ENCODE data around the gene LRP10.
"Not testable (repeated sequence)": the region's sequence is repeated elsewhere in the genome, so short reads cannot be mapped to it uniquely, and the experiment has no call there.

Gene LRP10

DNA sequence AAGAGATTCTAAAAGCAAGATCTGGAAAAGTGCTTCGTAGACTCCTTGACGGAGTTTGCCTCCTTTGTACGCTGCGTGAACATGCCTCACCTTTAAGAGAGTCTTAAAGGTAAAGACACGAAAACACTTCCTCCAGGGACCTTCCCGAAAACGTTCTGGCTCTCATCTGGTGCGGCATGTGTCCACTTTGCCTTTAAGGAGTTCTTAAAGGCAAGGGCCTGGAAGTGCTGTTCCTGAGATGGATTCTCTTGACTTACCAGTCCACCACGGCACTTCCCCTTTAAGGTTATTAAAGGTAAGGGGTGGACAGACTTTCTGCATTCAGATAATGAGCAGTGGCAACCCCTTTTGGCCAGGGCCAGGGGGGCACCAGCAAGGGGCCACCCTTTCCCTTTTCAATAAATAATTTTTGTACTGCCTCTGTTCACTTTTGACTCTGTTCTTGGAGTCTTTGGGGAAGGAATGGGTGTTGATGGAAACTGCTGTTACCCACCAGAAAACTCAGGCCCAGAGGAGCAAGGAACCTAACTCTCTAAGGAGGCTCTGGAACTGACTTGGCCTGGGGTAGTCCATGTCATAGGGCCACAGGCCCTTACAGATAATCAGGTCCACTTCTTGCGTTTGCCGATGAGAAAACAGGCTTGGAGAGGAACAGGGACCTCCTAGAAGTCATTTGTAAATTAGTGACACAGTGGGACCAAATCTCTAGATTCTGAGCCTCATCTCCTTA lies 15.9 kb downstream of the LRP10 start:
- peak; percentile 80 for DNase-seq (ENCODE audit: low read depth)

DNA sequence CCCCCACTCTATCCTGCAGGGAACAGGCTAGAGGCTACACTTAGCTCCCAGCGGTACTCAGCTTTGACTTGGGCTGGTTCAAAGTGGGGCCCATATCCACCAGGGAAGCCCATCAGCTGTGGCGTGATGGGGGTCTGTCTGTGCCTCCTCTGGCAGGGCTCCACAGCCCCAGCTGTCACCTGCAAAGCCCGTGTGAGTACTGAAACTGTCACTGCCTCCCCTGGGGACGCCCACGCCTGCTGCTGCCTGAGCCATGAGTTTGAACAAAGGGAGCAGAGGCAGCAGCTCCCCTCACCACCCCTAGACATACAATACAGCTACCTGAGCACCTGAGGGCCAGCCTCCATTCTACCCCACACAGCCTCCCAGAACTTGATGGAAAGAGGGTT lies 16.4 kb downstream of the LRP10 start:
- no peak for DNase-seq (ENCODE audit: low read depth)

DNA sequence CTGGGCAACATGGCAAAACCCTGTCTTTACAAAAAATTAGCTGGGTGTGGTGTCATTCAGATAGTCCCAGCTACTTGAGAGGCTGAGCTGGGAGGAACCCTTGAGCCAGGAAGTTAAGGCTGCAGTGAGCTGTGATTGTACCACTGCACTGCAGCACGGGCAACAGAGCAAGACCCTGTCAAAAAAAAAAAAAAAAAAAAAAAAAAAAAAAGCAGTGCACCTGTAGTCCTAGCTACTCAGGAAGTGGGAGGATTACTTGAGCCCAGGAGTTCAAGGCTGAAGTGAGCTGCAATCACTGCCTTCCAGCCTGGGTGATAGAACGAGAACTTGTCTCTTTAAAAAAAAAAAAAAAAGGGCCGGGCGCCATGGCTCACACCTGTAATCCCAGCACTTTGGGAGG lies 17.1 kb downstream of the LRP10 start:
- no peak for DNase-seq (ENCODE audit: low read depth)

DNA sequence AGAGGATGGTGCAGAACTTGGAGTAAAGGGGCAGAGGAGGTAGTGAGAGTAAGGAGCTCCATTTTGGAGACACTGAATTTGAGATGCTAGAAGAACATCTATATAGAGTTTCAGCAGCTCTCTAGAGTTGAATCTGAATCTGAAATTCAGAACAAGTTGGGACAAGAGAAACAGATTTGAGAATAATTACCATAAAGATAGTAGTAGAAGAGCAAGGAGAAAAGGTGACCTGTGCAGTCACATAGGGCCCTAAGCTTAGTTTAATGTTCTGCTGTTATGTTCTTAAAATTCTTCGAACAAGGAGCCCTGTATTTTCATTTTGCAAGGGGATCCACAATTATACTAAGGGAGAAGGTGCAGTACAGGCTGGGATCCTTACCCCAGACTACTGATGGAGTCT lies 18.9 kb downstream of the LRP10 start:
- no peak for DNase-seq (ENCODE audit: low read depth)

DNA sequence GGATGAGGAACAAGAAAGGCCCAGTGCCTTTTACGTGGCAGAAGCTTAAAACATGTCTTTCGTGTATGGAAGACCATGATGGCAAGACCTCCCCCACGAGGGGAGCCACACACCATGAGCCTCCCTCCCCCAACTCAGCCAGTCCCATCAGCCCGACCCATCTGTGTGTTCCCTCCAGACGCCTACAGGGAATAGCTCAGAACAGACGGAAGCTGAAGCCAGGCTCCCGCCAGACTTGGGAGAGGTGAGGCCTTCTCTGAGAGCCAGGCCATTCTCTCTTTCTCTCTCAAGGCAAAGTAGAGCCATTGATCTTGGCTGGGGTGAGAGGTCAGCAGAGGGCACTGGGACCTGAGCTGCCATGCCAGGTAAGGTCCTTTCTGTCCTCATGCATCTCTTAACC lies 20.9 kb downstream of the LRP10 start:
- no peak for DNase-seq (ENCODE audit: low read depth)

DNA sequence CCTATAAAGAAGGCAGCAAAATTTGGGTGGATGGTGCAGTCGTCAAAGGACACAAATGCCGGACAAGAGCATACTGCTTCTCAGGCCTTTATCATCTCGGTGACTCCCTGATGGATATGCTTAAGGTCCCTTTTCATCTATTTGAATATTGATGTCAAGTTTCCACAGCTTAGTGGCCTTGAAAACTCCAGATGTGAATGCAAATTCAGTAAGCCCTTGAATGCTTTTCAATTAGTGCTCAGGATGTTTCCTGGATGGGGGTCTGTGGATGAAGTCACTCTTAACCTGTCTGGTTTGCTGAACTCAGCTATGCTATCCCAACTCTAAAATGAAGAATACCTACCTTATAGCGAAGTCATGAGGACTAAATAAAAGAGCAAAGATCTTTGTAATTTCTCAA lies 22.2 kb downstream of the LRP10 start:
- no peak for DNase-seq (ENCODE audit: low read depth)

DNA sequence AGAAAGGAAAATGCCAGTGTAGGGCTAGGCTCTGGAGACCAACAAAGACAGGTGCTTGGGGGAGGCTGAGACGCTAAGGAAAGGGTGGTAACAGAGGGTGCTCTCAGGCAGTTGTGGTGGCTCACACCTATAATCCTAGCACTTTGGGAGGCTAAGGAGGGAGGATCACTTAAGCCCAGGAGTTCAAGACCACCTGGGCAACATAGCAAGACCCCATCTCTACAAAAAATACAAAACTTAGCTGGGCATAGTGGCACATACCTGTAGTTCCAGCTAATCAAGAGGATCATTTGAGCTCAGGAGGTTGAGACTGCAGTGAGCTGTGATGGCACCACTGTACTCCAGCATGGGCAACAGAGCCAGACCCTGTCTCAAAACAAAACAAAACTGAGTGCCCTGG lies 23.9 kb downstream of the LRP10 start:
- DNase-seq (ENCODE audit: low read depth): no peak

DNA sequence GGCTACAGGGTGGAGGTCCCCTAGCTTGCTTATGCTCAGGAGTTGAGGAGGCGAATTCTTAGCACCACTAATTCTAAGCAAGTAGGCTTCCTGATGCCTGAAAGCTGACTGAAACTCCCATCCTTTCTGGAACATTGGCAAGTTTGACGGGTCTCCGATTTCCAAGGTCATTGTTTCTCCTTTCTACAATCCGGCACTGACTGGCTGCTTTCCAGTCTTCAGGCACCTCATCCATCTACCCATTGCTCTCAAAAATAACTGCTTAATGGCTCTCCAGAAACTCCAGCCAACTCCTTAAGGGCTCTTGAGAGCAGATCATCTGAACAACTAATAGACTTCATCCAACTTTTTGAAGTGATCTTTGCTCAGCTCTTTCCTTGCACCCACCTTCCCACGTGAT lies 24.8 kb downstream of the LRP10 start:
- no peak for DNase-seq (ENCODE audit: low read depth)

DNA sequence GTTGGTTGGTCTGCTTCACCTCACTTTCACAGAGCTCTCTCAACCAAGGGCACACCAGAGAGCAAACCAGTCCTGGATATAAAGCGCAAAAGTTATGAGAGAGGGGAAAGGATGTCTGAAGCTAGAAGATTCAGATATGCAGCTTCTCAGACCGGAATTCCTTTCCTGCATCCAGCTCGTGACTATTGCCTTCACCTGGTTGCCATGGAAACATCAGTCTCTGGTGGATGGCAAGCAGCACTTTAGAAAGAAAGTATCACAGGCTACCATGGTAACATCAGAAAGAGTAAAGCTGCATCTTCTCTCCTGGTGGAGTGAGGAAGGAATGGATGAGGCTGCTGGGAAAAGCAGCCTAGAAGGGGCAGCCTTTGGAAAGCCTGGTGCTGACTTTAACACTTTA lies 25.2 kb downstream of the LRP10 start:
- DNase-seq (ENCODE audit: low read depth): no peak

DNA sequence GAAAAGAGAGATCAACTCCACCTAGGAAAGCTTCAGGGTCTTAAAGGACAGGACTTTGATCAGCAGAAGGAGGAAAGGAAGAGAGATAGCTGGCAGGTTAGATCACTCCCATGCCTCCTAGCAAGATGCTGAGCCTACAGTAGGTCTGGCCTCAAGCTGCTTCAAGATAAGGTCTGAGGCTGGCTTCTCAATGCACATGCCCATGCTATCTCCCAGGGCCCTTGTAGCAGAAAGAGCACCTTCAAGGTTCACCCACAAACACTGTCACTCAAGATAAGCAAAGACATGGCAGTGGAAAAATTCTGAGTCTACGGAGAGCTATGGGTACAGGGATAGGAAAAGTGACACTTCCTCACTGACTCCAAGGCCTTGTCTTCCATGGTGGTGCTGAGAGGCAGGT lies 25.8 kb downstream of the LRP10 start:
- no peak for DNase-seq (ENCODE audit: low read depth)

DNA sequence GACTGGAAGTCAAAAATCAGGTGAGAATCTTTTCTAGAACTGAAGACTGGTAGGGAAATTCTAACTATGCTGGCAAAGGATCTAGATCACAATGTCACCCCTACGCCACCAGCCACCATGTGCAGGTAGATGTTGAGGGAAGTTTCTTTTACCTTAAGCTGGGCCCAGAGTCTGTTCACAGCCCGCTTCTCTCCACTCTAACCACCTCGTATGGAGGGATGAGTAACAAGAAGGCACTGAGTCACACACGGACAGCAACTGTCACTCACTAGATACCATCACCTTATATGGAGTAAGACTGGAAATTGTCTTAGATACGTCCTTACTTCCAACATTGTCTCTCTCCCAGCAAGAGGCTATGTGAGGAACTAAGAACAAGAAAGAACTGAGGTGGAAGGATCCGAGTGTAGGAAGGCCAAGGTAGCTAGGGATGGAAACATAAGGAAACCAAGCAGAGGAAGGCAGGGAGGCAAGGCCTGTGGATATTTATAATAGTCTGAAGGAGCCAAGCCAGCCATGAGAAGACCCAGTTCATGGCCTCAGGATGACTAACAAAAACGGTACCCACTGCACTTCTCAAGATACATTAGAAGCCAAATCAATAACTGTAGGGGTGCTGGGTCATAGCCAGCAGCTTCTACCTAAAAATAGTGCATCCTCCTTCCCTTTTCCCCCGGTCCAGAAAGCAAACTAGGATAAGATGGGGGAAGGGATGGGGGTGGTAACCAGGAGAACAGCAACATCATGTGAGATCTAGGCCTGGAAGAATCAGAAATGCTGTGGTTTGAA lies 27.0 kb downstream of the LRP10 start:
- peak; percentile 31 for DNase-seq (ENCODE audit: low read depth)

DNA sequence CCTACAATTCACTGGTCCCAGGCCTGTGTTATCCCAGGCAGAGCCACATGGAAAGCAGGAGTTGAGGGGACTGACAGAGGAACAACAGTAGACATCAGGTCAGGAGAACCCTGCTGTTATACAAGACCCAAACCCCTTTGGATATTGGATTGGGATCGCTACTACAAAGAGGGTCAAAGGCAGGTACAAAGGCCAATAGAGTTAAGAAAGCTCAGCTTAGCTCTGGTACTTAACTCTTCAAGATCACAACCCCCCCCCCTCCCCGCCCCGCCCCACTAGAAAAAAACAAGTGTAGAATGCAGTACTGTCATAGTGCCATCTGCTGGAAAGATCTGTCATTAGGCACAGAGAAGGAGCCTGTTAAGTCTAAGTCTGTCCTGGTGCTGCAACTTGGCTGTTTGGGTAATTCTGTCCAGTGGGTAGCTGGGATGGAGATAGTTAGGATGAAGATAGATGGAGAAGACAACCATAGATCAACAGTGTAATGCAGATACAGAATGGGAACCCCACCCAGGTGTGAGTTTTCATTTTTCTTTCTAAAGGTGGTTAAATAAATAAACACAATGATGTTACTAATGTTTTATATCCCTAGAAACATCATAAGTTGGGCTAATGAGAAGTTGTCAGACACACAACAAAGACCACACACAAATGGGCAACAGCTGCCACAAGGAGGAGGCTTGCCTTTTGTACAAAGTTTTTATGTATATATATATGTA lies 28.7 kb downstream of the LRP10 start:
- peak; percentile 54 for DNase-seq (ENCODE audit: low read depth)

DNA sequence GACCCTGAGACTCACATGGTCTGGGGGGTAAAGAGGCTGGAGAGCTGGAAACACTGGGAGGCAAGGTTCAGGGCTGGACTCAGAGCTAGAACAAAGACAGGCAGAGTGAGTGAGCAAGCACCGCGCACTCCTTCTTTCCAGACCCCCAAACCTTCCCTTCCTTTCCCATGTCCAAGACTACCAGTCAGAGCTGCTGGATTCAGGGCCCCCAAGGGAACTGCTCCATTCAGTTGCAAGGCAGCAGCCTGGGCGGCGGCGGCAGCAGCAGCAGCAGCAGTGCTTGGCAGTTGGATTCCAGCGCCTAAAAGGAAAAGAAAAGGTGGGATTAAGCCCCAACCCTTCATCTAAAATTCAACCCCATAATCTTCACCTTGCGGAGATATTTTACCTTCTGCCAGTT lies 30.3 kb downstream of the LRP10 start:
- no peak for DNase-seq (ENCODE audit: low read depth)

DNA sequence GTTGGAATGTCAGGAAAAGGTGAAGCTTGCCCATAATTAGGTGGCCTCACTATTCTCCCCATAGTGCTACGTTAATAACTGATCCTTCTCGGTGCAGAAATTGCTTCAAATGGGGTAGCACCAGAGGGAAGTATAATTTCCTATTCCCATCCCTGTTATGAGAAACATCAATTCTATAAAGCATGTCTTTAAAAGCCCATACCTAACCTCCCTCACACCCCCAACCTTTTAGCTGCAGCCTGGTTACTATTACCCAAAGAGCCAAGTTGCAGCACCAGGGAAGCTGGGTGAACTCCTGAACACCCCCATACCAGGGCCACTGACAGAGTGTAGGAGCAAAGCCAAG lies 32.2 kb downstream of the LRP10 start:
- DNase-seq (ENCODE audit: low read depth): no peak

DNA sequence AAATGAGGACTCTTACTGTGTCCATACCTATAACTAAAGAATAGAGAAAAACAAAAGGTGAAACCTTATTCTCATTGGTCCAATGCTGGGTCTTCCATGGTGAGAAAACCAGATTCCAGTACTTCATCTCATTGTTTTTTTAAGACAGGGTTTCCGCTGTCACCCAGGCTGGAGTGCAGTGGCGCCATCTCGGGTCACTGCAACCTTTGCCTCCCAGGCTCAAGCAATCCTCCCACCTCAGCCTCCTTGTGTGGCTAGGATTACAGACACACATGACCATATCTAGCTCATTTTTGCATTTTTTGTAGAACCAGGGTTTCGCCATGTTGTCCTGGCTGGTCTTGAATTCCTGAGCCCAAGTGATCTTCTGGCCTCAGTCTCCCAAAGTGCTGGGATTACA lies 34.1 kb downstream of the LRP10 start:
- no peak for DNase-seq (ENCODE audit: low read depth)

DNA sequence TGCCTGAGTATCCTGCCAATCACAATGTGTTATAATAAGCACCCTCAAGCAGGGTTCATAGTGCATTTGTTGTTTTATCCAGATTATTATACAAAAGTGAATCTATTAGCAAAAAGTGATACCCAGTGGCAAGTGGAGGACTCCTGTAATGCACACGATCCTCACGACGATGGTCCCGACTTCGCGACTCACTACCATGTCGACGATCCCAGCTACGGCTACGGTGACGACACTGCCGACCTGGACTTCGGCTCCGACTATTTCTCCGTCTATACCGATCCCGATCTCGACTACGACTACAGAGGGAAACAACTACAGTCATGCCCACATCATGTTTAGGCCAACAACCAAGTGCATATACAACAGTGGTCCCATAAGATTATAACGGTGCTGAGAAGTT lies 34.5 kb downstream of the LRP10 start:
- DNase-seq (ENCODE audit: low read depth): no peak

DNA sequence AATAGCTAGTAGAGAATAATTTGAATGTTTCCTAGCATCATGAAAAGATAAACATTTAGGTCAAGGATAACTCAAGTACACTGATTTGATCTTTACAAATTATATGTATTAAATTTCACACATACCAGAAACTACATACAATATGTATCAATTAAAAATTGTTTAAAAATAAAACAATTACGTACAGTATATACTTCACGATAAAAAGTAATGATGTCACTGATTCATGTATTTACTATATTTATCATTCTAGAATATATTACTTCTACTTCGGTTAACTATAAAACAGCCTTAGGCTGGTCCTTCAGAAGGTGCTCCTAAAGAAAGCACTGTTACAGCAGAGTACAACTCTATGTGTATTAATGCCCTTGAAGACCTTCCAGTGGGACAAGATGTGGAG lies 35.9 kb downstream of the LRP10 start:
- DNase-seq (ENCODE audit: low read depth): no peak

DNA sequence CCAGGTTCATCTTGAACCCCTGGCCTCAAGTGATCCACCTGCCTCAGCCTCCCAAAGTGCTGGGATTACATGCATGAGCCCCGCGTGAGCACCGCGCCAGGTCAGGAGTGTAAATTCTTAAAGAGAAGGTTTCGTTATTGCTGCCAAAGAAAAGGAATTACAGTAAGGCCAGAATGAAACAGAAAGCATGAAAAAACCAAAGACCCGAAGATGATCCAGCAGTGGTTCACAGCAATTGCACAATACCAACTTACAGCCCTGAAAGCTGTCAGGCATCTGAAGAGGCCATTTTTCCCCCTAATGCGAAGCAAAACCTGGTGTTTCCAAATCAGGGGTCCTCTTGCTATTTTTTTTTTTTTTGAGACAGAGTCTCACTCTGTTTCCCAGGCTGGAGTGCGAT lies 37.1 kb downstream of the LRP10 start:
- no peak for DNase-seq (ENCODE audit: low read depth)

DNA sequence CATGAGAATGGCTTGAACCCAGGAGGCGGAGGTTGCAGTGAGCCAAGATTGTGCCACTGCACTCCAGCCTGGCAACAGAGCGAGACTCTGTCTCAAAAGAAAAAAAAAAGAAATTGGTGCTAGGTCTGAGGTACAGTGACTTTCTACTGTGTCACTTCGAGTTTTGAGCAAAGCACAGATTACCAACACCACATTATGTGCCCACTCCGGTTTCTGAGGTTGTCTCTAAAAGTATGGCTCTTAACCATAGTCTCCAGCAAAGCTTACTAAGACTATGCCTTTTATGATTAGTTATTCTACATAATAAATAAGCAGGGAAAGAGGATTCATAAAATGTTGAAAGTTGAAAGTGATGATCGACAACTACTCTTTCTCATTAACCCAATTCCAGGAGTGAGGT lies 39.4 kb downstream of the LRP10 start:
- DNase-seq (ENCODE audit: low read depth): no peak

DNA sequence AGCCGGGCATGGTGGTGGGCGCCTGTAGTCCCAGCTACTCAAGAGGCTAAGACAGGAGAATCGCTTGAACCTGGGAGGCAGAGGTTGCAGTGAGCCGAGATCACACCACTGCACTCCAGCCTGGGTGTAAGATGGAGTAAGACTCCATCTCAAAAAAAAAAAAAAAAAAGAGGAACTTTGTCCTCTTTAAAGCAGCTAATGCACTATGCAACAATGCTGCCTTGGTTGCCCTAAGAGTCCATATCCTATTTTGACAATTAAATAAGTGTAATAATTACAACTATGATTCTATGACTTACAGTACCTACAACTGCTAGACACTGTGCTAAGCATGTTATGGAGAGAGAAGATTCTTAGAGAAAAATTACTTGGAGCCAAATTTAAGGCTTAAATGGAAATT lies 43.3 kb downstream of the LRP10 start:
- DNase-seq (ENCODE audit: low read depth): not testable (repeated sequence)

DNA sequence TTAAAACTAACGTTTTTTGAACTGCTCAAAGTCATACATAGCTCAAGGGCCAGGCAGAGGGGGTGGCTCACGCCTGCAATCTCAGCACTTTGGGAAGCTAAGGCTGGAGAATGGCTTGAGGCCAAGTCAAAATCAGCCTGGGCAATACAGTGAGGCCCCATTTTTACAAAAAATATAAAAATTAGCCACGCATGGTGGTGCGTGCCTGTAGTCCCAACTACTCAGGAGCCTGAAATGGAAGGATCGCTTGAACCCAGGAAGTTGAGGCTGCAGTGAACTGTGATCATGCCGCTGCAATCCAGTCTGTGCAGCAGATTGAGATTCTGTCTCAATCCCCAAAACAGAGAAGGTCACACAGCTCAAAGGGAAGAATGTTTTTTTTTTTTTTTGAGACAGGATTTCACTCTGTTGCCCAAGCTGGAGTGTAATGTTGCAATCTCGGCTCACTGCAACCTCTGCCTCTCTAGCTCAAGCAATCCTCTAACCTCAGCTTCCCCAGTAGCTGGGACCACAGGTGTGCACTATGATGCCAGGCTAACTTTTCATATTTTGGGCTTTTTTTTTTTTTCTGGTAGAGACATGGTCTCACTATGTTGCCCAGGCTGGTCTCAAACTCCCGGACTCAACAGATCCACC lies 44.5 kb downstream of the LRP10 start:
- DNase-seq (ENCODE audit: low read depth): no peak

DNA sequence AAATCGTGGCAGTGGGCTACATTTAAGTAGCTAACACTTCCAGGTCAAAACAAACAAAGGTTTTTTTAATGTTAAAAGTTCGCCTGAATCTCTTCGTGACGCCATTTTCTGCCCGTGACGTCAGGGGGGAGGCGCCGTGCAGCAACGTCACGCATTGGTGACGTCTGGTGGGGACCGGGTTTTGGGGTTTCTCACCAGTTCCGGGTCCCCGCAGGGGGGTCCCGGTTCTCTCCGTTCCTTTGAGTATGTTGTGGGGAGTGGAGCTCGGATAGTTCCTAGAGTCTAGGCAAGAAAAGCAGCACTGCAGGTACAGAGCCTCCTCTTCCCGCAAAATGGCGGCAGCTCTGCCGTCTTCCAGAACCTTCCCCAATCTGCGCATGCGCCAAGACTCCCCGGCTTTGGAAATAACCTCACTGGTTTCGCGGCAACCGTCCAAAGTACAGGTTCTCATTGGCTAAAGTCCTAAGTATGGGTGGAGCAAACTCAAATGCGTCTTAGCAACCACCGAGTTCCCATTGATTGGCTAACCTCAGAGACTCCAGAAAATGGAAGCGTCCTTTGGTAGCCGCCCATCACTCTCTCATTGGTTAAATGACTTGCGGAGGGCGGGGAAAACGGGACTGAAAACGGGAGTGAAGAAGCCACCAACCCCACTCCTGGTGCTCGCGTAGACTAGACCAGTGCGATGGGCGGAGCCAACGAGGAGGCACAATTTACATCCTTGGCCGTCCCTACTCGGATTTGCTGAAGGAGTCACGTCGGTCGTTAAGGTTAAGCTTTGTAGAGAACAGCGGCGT lies 47.5 kb downstream of the LRP10 start, which contains the start of gene RBM23:
RBM23 (minus strand) TSS at position 346 of the 797 bp plus-strand sequence.
- peak; percentile 99 for DNase-seq (ENCODE audit: low read depth)
